IMR-90 (cell line): ENCODE data around the gene SUGCT. TPM values are rescaled to one million over a fixed set of nuclear protein-coding genes. Genes with fewer than 3 reads are reported as not detected.

Experiments used
- ATAC-seq: fragments of 200-7000 bp; cut with Tn5 transposase; 2 replicates; pipeline ENCODE4 v1.9.1; 2020; ENCODE audit warnings: low read depth, mild to moderate bottlenecking, moderate library complexity
- BruUV-seq: library from RNA; stranded (reverse); fragments of 400-500 nt; replicated peaks from 2 replicates; lab custom pipeline; 2021; lab: Mats Ljungman, UMichigan
- CTCF ChIA-PET: fragments of 300-600 bp; formaldehyde crosslinking; extraction: SDS; loops from one replicate; lab custom pipeline; 2021; ENCODE audit warnings: antibody characterized with exemption; lab: Yijun Ruan, JAX
- POLR2A ChIA-PET: fragments of 300-600 bp; sonication (Branson Sonifier 250); formaldehyde crosslinking; loops from one replicate; lab custom pipeline; 2022; ENCODE audit warnings: antibody characterized with exemption; ENCODE audit not compliant: unreplicated experiment; lab: Charles Lee
- DNase-seq: peaks from one replicate; pipeline ENCODE4 v3.0.0; 2013
- H2AFZ ChIP-seq: replicated peaks from 2 replicates; pipeline ENCODE3; 2013; ENCODE audit warnings: low read length, mild to moderate bottlenecking; ENCODE audit not compliant: poor library complexity
- H2AK5ac ChIP-seq: 2 replicates; pipeline ENCODE4 v1.6.1; 2013; ENCODE audit warnings: low read depth, low read length, inconsistent platforms
- H2AK9ac ChIP-seq: replicated peaks from 2 replicates; pipeline ENCODE3; 2013; ENCODE audit warnings: mild to moderate bottlenecking, low read depth, low read length, moderate library complexity; ENCODE audit not compliant: poor library complexity
- H2BK120ac ChIP-seq: 2 replicates; pipeline ENCODE4 v1.6.1; 2013; ENCODE audit warnings: low read depth, low read length, inconsistent platforms
- H2BK15ac ChIP-seq: 3 replicates; pipeline ENCODE4 v1.6.1; 2013; ENCODE audit warnings: low read depth, low read length, inconsistent platforms
- H2BK20ac ChIP-seq: 2 replicates; pipeline ENCODE4 v1.6.1; 2013; ENCODE audit warnings: low read depth, mild to moderate bottlenecking, inconsistent platforms, low read length, moderate library complexity
- H2BK5ac ChIP-seq: 2 replicates; pipeline ENCODE4 v1.6.1; 2013; ENCODE audit warnings: mild to moderate bottlenecking, low read depth, low read length, inconsistent platforms; ENCODE audit not compliant: poor library complexity, severe bottlenecking
- H3K14ac ChIP-seq: replicated peaks from 2 replicates; pipeline ENCODE4 v1.6.1; 2013; ENCODE audit warnings: low read depth, low read length, inconsistent platforms
- H3K18ac ChIP-seq: 2 replicates; pipeline ENCODE4 v1.6.1; 2013; ENCODE audit warnings: low read depth, low read length, control low read depth
- H3K23ac ChIP-seq: 2 replicates; pipeline ENCODE4 v1.6.1; 2013; ENCODE audit warnings: low read depth, low read length, inconsistent platforms
- H3K27ac ChIP-seq: 2 replicates; pipeline ENCODE4 v1.5.1; 2013; ENCODE audit warnings: mild to moderate bottlenecking, control low read depth, low read length; ENCODE audit not compliant: insufficient read depth
- H3K27me3 ChIP-seq: 2 replicates; pipeline ENCODE4 v1.6.1; 2013; ENCODE audit warnings: low read length; ENCODE audit not compliant: control insufficient read depth, insufficient read depth
- H3K36me3 ChIP-seq: 2 replicates; pipeline ENCODE4 v1.6.1; 2013; ENCODE audit warnings: low read length, mixed read lengths; ENCODE audit not compliant: control insufficient read depth, insufficient read depth
- H3K4ac ChIP-seq: 2 replicates; pipeline ENCODE4 v1.6.1; 2013; ENCODE audit warnings: low read depth, low read length, inconsistent platforms
- H3K4me1 ChIP-seq: 2 replicates; pipeline ENCODE4 v1.6.1; 2013; ENCODE audit warnings: low read length, mixed read lengths; ENCODE audit not compliant: control insufficient read depth, insufficient read depth
- H3K4me2 ChIP-seq: 2 replicates; pipeline ENCODE4 v1.6.1; 2013; ENCODE audit warnings: low read depth, mild to moderate bottlenecking, control low read depth, low read length, moderate library complexity
- H3K4me3 ChIP-seq: 2 replicates; pipeline ENCODE4 v1.5.1; 2013; ENCODE audit warnings: low read depth, mild to moderate bottlenecking, control low read depth, low read length, moderate library complexity; ENCODE audit not compliant: insufficient read depth
- H3K56ac ChIP-seq: 2 replicates; pipeline ENCODE4 v1.6.1; 2013; ENCODE audit warnings: low read length, inconsistent platforms; ENCODE audit not compliant: insufficient read depth; ENCODE audit errors: extremely low read depth
- H3K79me1 ChIP-seq, 2 experiments: 2 replicates each; pipeline ENCODE4 v1.6.1; 2013; ENCODE audit warnings: low read length in 2 of 2, inconsistent platforms in 1 of 2, low read depth in 1 of 2
- H3K9ac ChIP-seq: 2 replicates; pipeline ENCODE4 v1.6.1; 2013; ENCODE audit warnings: low read depth, low read length, control low read depth
- H3K9me1 ChIP-seq: 2 replicates; pipeline ENCODE4 v1.6.1; 2013; ENCODE audit warnings: low read length, inconsistent platforms; ENCODE audit not compliant: insufficient read depth
- H3K9me3 ChIP-seq: 2 replicates; pipeline ENCODE4 v1.6.1; 2013; ENCODE audit warnings: low read length; ENCODE audit not compliant: control insufficient read depth, insufficient read depth
- H4K20me1 ChIP-seq: 2 replicates; pipeline ENCODE4 v1.6.1; 2013; ENCODE audit warnings: low read length, inconsistent platforms; ENCODE audit not compliant: insufficient read depth
- H4K5ac ChIP-seq: 2 replicates; pipeline ENCODE4 v1.6.1; 2013; ENCODE audit warnings: mild to moderate bottlenecking, low read depth, low read length, control low read depth
- H4K8ac ChIP-seq, 2 experiments: 2 replicates each; pipeline ENCODE4 v1.6.1; 2013; ENCODE audit warnings: low read depth in 2 of 2, low read length in 2 of 2, control low read depth in 1 of 2, inconsistent platforms in 1 of 2
- H4K91ac ChIP-seq: 2 replicates; pipeline ENCODE4 v1.6.1; 2013; ENCODE audit warnings: low read depth, low read length, inconsistent platforms; ENCODE audit not compliant: insufficient read depth
- BHLHE40 ChIP-seq: fragments of 150-350 bp; IDR thresholded peaks from 2 replicates; pipeline ENCODE4 v1.6.1; 2016; ENCODE audit warnings: mild to moderate bottlenecking, low read depth, low read length
- CEBPB ChIP-seq: IDR thresholded peaks from 2 replicates; pipeline ENCODE4 v1.6.1; 2012; ENCODE audit warnings: low read depth, low read length, improper control_type of control experiment
- CHD1 ChIP-seq: IDR thresholded peaks from 2 replicates; pipeline ENCODE4 v1.6.1; 2012; ENCODE audit warnings: low read depth, low read length, improper control_type of control experiment
- FOS ChIP-seq: fragments of 150-350 bp; IDR thresholded peaks from 2 replicates; pipeline ENCODE4 v1.6.1; 2016; ENCODE audit warnings: low read depth, low read length
- MAFK ChIP-seq: IDR thresholded peaks from 2 replicates; pipeline ENCODE4 v1.6.1; 2012; ENCODE audit warnings: low read depth, low read length, improper control_type of control experiment
- MAZ ChIP-seq: IDR thresholded peaks from 2 replicates; pipeline ENCODE4 v1.6.1; 2012; ENCODE audit warnings: low read depth, mild to moderate bottlenecking, low read length, improper control_type of control experiment, moderate library complexity, borderline replicate concordance
- NFE2L2 ChIP-seq: fragments of 150-350 bp; IDR thresholded peaks from 2 replicates; pipeline ENCODE4 v1.6.1; 2016; ENCODE audit warnings: low read depth, mild to moderate bottlenecking, low read length
- POLR2A ChIP-seq: IDR thresholded peaks from 2 replicates; pipeline ENCODE4 v1.6.1; 2012; ENCODE audit warnings: mild to moderate bottlenecking, low read depth, low read length
- RCOR1 ChIP-seq: IDR thresholded peaks from 2 replicates; pipeline ENCODE4 v1.6.1; 2012; ENCODE audit warnings: mild to moderate bottlenecking, low read length, improper control_type of control experiment; ENCODE audit not compliant: insufficient replicate concordance
- RFX5 ChIP-seq: IDR thresholded peaks from 2 replicates; pipeline ENCODE4 v1.8.0; 2012; ENCODE audit warnings: low read depth, mild to moderate bottlenecking, low read length, moderate library complexity
- SMC3 ChIP-seq: fragments of 150-350 bp; IDR thresholded peaks from 2 replicates; pipeline ENCODE4 v1.6.1; 2016; ENCODE audit warnings: low read depth, mild to moderate bottlenecking, antibody characterized with exemption, low read length, moderate library complexity
- dilution Hi-C: fragments of 300-500 bp; cut with HindIII; formaldehyde crosslinking; loops from one replicate; pipeline ENCODE4 v1.14.3; 2018; ENCODE audit warnings: low sequenced_read_pairs; ENCODE audit not compliant: unreplicated experiment
- in situ Hi-C: fragments of 300-500 bp; cut with MboI; formaldehyde crosslinking; loops from 3 replicates; pipeline ENCODE4 v1.14.3; 2019; ENCODE audit warnings: low sequenced_read_pairs, inconsistent platforms, mixed read lengths
- intact Hi-C: fragments of 100-400 bp; cut with micrococcal nuclease; formaldehyde crosslinking; loops from 2 replicates; pipeline ENCODE4 v1.10.0; 2022
- polyA plus RNA-seq, 3 experiments: library from polyadenylated mRNA; depleted of rRNA; stranded (reverse); fragments of >200 nt; gene quantifications; 2 replicates each; pipeline ENCODE4 v1.2.3, GENCODE V29; 2012; ENCODE audit warnings: low replicate concordance in 1 of 3
- total RNA-seq: library from RNA; depleted of rRNA; stranded (reverse); fragments of >200 nt; gene quantifications from 2 replicates; pipeline ENCODE4 v1.2.3, GENCODE V29; 2012
- TF ChIP-seq, protein P1 (sequence below): conservative IDR thresholded peaks from 2 replicates; pipeline ENCODE4 v1.5.1; 2012; ENCODE audit warnings: mild to moderate bottlenecking, low read depth, low read length, improper control_type of control experiment
- TF ChIP-seq, protein P2 (sequence below): fragments of 150-350 bp; IDR thresholded peaks from 2 replicates; pipeline ENCODE4 v1.6.1; 2017; ENCODE audit warnings: mild to moderate bottlenecking, antibody characterized with exemption, low read length, low read depth
- TF ChIP-seq, protein P3 (sequence below): fragments of 150-350 bp; IDR thresholded peaks from 2 replicates; pipeline ENCODE4 v1.6.1; 2016; ENCODE audit warnings: low read depth, mild to moderate bottlenecking, low read length, moderate library complexity, borderline replicate concordance

Gene SUGCT
- total and polyA plus RNA-seq, 2 of the 4 experiments (the other 2 are of a cell fraction), result 5.9 to 8.3 TPM

DNA sequence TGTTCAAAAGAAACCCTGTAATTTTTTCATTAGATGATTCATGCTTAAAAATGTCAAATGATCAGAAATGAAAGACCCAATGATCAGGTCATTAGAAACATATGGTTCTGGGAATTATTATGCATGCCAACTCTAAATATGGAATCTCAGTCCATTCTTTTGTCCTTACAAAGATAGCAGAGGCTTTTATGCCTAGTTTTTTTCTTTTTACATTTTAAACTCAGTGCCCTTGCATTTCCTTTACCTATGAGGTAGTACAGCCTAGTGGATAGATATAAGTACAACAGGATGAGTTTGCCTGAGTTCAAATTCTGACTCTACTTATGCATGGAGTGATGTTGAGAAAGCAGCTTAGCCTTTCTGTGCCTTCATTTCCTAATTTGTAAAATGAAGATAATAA lies 392.9 kb downstream of the SUGCT start:
- intact Hi-C loops (no loop called here), dilution Hi-C loops (no loop called here), in situ Hi-C loops (no loop called here)
- no peaks in the 10 kb centered on the region for H3K9me1 ChIP-seq
- H3K4me2 ChIP-seq, result no peak overlapping the region
- H3K9ac ChIP-seq, result no peak overlapping the region
- H3K27me3 ChIP-seq, result no peaks in the 10 kb centered on the region
- no peaks in the 10 kb centered on the region for H3K9me3 ChIP-seq
- no peak for TF ChIP-seq RCOR1
- TF ChIP-seq MAFK, result no peak
- TF ChIP-seq POLR2A, result no peak
- TF ChIP-seq, protein P1, sequence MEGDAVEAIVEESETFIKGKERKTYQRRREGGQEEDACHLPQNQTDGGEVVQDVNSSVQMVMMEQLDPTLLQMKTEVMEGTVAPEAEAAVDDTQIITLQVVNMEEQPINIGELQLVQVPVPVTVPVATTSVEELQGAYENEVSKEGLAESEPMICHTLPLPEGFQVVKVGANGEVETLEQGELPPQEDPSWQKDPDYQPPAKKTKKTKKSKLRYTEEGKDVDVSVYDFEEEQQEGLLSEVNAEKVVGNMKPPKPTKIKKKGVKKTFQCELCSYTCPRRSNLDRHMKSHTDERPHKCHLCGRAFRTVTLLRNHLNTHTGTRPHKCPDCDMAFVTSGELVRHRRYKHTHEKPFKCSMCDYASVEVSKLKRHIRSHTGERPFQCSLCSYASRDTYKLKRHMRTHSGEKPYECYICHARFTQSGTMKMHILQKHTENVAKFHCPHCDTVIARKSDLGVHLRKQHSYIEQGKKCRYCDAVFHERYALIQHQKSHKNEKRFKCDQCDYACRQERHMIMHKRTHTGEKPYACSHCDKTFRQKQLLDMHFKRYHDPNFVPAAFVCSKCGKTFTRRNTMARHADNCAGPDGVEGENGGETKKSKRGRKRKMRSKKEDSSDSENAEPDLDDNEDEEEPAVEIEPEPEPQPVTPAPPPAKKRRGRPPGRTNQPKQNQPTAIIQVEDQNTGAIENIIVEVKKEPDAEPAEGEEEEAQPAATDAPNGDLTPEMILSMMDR, result no peak
- TF ChIP-seq RFX5, result no peak
- TF ChIP-seq SMC3, result no peak
- TF ChIP-seq, protein P2, sequence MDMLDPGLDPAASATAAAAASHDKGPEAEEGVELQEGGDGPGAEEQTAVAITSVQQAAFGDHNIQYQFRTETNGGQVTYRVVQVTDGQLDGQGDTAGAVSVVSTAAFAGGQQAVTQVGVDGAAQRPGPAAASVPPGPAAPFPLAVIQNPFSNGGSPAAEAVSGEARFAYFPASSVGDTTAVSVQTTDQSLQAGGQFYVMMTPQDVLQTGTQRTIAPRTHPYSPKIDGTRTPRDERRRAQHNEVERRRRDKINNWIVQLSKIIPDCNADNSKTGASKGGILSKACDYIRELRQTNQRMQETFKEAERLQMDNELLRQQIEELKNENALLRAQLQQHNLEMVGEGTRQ, result no peak
- TF ChIP-seq FOS, result no peak
- TF ChIP-seq NFE2L2, result no peak
- TF ChIP-seq, protein P3, sequence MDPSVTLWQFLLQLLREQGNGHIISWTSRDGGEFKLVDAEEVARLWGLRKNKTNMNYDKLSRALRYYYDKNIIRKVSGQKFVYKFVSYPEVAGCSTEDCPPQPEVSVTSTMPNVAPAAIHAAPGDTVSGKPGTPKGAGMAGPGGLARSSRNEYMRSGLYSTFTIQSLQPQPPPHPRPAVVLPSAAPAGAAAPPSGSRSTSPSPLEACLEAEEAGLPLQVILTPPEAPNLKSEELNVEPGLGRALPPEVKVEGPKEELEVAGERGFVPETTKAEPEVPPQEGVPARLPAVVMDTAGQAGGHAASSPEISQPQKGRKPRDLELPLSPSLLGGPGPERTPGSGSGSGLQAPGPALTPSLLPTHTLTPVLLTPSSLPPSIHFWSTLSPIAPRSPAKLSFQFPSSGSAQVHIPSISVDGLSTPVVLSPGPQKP, result no peak
- no peak for TF ChIP-seq CHD1
- TF ChIP-seq MAZ, result no peak
- no peak for TF ChIP-seq CEBPB
- no peak for TF ChIP-seq BHLHE40
- no peak overlapping the region for H3K56ac ChIP-seq
- H3K4ac ChIP-seq, result no peak overlapping the region
- DNase-seq, result no peak
- no peak overlapping the region for H3K14ac ChIP-seq
- no peak for ATAC-seq
- BruUV-seq, result no TSS peak
- H3K79me1 ChIP-seq, result no peaks in the 10 kb centered on the region
- H3K23ac ChIP-seq, result no peak overlapping the region
- no peak overlapping the region for H2BK20ac ChIP-seq
- no peak overlapping the region for H3K27ac ChIP-seq
- H3K4me1 ChIP-seq, result no peaks in the 10 kb centered on the region
- H3K36me3 ChIP-seq, result no peaks in the 10 kb centered on the region
- ChIA-PET CTCF (no interaction called here), POLR2A (no interaction called here)
- H2BK5ac ChIP-seq, result no peak overlapping the region
- no peak overlapping the region for H2AK9ac ChIP-seq
- H2BK120ac ChIP-seq, result no peak overlapping the region
- no peak overlapping the region for H2AFZ ChIP-seq
- no peak overlapping the region for H3K18ac ChIP-seq
- no peak overlapping the region for H4K5ac ChIP-seq
- no peaks in the 10 kb centered on the region for H4K20me1 ChIP-seq
- no peak overlapping the region for H4K91ac ChIP-seq
- H4K8ac ChIP-seq, result no peak overlapping the region
- no peak overlapping the region for H3K4me3 ChIP-seq
- no peak overlapping the region for H2AK5ac ChIP-seq
- no peak overlapping the region for H2BK15ac ChIP-seq
